ENCODE results near the gene TSPAN1.

DNA sequence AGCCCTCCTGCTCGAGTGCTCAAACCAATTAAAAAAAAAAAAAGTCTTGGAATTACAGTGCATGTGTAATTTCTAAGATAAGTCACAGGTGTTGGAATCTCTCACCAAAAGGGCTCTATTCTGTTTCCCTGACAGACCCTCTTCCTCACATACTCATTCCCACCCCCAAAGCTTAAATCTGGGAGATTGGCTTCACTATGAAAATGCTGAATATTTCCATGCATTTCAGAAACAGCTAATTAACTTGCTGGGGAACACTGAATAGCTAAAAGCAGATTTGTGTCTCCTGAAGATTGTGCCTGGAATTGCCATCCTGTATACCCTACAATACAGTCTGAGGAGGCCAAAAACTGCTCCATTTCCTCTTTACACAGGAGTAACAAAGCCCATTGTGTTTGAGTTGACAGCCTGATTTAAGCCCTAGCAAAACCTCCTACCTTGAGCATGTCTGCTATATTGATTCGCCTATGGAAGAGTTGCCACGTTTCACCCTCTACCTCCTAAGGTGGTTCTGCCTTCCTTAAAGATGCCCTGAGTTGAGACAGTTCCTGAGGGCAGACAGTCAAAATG is 41.0 kb upstream of the TSPAN1 start:
- TF ChIP-seq, protein P1, sequence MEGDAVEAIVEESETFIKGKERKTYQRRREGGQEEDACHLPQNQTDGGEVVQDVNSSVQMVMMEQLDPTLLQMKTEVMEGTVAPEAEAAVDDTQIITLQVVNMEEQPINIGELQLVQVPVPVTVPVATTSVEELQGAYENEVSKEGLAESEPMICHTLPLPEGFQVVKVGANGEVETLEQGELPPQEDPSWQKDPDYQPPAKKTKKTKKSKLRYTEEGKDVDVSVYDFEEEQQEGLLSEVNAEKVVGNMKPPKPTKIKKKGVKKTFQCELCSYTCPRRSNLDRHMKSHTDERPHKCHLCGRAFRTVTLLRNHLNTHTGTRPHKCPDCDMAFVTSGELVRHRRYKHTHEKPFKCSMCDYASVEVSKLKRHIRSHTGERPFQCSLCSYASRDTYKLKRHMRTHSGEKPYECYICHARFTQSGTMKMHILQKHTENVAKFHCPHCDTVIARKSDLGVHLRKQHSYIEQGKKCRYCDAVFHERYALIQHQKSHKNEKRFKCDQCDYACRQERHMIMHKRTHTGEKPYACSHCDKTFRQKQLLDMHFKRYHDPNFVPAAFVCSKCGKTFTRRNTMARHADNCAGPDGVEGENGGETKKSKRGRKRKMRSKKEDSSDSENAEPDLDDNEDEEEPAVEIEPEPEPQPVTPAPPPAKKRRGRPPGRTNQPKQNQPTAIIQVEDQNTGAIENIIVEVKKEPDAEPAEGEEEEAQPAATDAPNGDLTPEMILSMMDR (IDR thresholded peaks at IDR 0.05): no peak
- no peak for TF ChIP-seq POLR2A (IDR thresholded peaks at IDR 0.05)

All from uterus (tissue), 2 donors.